ENCODE measurements around the gene TDRD3. TPM values are rescaled to one million over a fixed set of nuclear protein-coding genes. Genes with fewer than 3 reads are reported as not detected.

The TDRD3 gene
- total and polyA plus RNA-seq, 5 donors: 14.8 to 59.0 (median 50.7) TPM

- no peaks in the 10 kb centered on the region for H3K9me3 ChIP-seq (ENCODE audit: control insufficient read depth, low read length)
- DNase-seq (no peak), ATAC-seq (no peak)
- 82% methylated on average over 1 of the region's 1 CpG for WGBS
- H3K4me3 ChIP-seq (ENCODE audit: low read length): no peak overlapping the region
- no peaks in the 10 kb centered on the region for H3K27me3 ChIP-seq (ENCODE audit: control insufficient read depth, insufficient read depth)
- peaks cover 2% of the 10 kb centered on the region for H3K4me1 ChIP-seq (ENCODE audit: control insufficient read depth, insufficient read depth, low read length)
- no peak overlapping the region for H3K27ac ChIP-seq (ENCODE audit: low read length)
- intact Hi-C loops (cut with DNase I): no loop called here
Measured at GRCh38 chr13:60613080-60613479, 216.1 kb downstream of the TDRD3 start.

GRCh38 chr13:60617991-60618733 lies 221.1 kb downstream of the TDRD3 start:
- 68% methylated on average over 4 of the region's 4 CpGs for WGBS
- intact Hi-C loops (cut with DNase I): no loop called here
- Histone ChIP-seq H3K4me1 (ENCODE audit: control insufficient read depth, insufficient read depth, low read length) (no peaks in the 10 kb centered on the region), H3K27ac (ENCODE audit: low read length) (no peak overlapping the region), H3K9me3 (ENCODE audit: control insufficient read depth, low read length) (no peaks in the 10 kb centered on the region), H3K27me3 (ENCODE audit: control insufficient read depth, insufficient read depth) (no peaks in the 10 kb centered on the region), H3K4me3 (ENCODE audit: low read length) (no peak overlapping the region)
- DNase-seq: no peak
- no peak for ATAC-seq

GRCh38 chr13:60619461-60619860 lies 222.4 kb downstream of the TDRD3 start:
- intact Hi-C loops (cut with DNase I): no loop called here
- no peak overlapping the region for H3K27ac ChIP-seq (ENCODE audit: low read length)
- ATAC-seq (no peak), DNase-seq (no peak)
- no peaks in the 10 kb centered on the region for H3K4me1 ChIP-seq (ENCODE audit: control insufficient read depth, insufficient read depth, low read length)
- H3K27me3 ChIP-seq (ENCODE audit: control insufficient read depth, insufficient read depth): no peaks in the 10 kb centered on the region
- WGBS: 83% methylated on average over 2 of the region's 2 CpGs
- H3K4me3 ChIP-seq (ENCODE audit: low read length): no peak overlapping the region
- H3K9me3 ChIP-seq (ENCODE audit: control insufficient read depth, low read length): no peaks in the 10 kb centered on the region

GRCh38 chr13:60620611-60621395 lies 223.8 kb downstream of the TDRD3 start:
- Histone ChIP-seq H3K4me3 (ENCODE audit: low read length) (no peak overlapping the region), H3K4me1 (ENCODE audit: control insufficient read depth, insufficient read depth, low read length) (no peaks in the 10 kb centered on the region), H3K27me3 (ENCODE audit: control insufficient read depth, insufficient read depth) (no peaks in the 10 kb centered on the region), H3K9me3 (ENCODE audit: control insufficient read depth, low read length) (no peaks in the 10 kb centered on the region), H3K27ac (ENCODE audit: low read length) (no peak overlapping the region)
- intact Hi-C loops (cut with DNase I): no loop called here
- no peak for DNase-seq
- WGBS: 75% methylated on average over 5 of the region's 5 CpGs
- no peak for ATAC-seq

GRCh38 chr13:60623151-60623550 lies 226.1 kb downstream of the TDRD3 start:
- intact Hi-C loops (cut with DNase I): no loop called here
- no peaks in the 10 kb centered on the region for H3K27me3 ChIP-seq (ENCODE audit: control insufficient read depth, insufficient read depth)
- H3K4me3 ChIP-seq (ENCODE audit: low read length): no peak overlapping the region
- H3K27ac ChIP-seq (ENCODE audit: low read length): no peak overlapping the region
- WGBS: 60% methylated on average over 1 of the region's 1 CpG
- DNase-seq (no peak), ATAC-seq (no peak)
- no peaks in the 10 kb centered on the region for H3K4me1 ChIP-seq (ENCODE audit: control insufficient read depth, insufficient read depth, low read length)
- no peaks in the 10 kb centered on the region for H3K9me3 ChIP-seq (ENCODE audit: control insufficient read depth, low read length)

Other genes starting within 250 kb of the TDRD3 start
- gene DIAPH3, start 233.3 kb upstream of the TDRD3 start, total RNA-seq: under 1 TPM; 0.29 to 0.46 (median 0.37) TPM
- 0.09 TPM for gene DIAPH3, start 233.3 kb upstream of the TDRD3 start, polyA plus RNA-seq